H9 (cell line): ENCODE data around the gene MRPS34. TPM values are rescaled to one million over a fixed set of nuclear protein-coding genes. Genes with fewer than 3 reads are reported as not detected.

Source experiments
- DNase-seq: peaks from one replicate; pipeline ENCODE4 v3.0.0-alpha.2; 2017
- H2AFZ ChIP-seq: one replicate; pipeline ENCODE4 v1.6.1; 2013; ENCODE audit warnings: mild to moderate bottlenecking, low read length, control low read depth, moderate library complexity
- H2AK5ac ChIP-seq: 2 replicates; pipeline ENCODE4 v1.6.1; 2013; ENCODE audit warnings: low read length, control low read depth, mixed read lengths; ENCODE audit not compliant: insufficient read length
- H2BK120ac ChIP-seq: one replicate; pipeline ENCODE4 v1.6.1; 2013; ENCODE audit warnings: low read depth, mild to moderate bottlenecking, low read length, control low read depth, inconsistent platforms; ENCODE audit not compliant: poor library complexity, severe bottlenecking
- H2BK12ac ChIP-seq: 2 replicates; pipeline ENCODE4 v1.6.1; 2013; ENCODE audit warnings: low read length, control low read depth, mixed read lengths, low read depth; ENCODE audit not compliant: insufficient read length
- H2BK15ac ChIP-seq: 2 replicates; pipeline ENCODE4 v1.6.1; 2013; ENCODE audit warnings: low read depth, low read length, control low read depth
- H2BK20ac ChIP-seq: one replicate; pipeline ENCODE4 v1.6.1; 2013; ENCODE audit warnings: low read depth, mild to moderate bottlenecking, low read length, control low read depth, inconsistent platforms; ENCODE audit not compliant: poor library complexity, severe bottlenecking
- H2BK5ac ChIP-seq: 2 replicates; pipeline ENCODE4 v1.6.1; 2013; ENCODE audit warnings: low read length, control low read depth, mixed read lengths; ENCODE audit not compliant: insufficient read length
- H3K14ac ChIP-seq: 2 replicates; pipeline ENCODE4 v1.6.1; 2013; ENCODE audit warnings: low read length, control low read depth; ENCODE audit not compliant: insufficient read depth
- H3K18ac ChIP-seq: 2 replicates; pipeline ENCODE4 v1.6.1; 2013; ENCODE audit warnings: low read depth, mild to moderate bottlenecking, mixed read lengths, low read length, control low read depth; ENCODE audit not compliant: insufficient read length
- H3K23ac ChIP-seq: 2 replicates; pipeline ENCODE4 v1.6.1; 2013; ENCODE audit warnings: low read length, control low read depth, mixed read lengths, low read depth; ENCODE audit not compliant: insufficient read length
- H3K23me2 ChIP-seq: 2 replicates; pipeline ENCODE4 v1.6.1; 2013; ENCODE audit warnings: low read depth, mild to moderate bottlenecking, mixed read lengths, low read length, control low read depth; ENCODE audit not compliant: insufficient read length, poor library complexity, severe bottlenecking
- H3K27ac ChIP-seq: 2 replicates; pipeline ENCODE4 v1.5.1; 2013; ENCODE audit warnings: low read length, control low read depth, mixed read lengths, low read depth; ENCODE audit not compliant: insufficient read length
- H3K27me3 ChIP-seq: 2 replicates; pipeline ENCODE4 v1.6.1; 2013; ENCODE audit warnings: low read length, control low read depth, inconsistent platforms; ENCODE audit not compliant: insufficient read depth
- H3K4ac ChIP-seq: 2 replicates; pipeline ENCODE4 v1.6.1; 2013; ENCODE audit warnings: low read depth, mild to moderate bottlenecking, control low read depth, inconsistent platforms, low read length, moderate library complexity
- H3K4me1 ChIP-seq: 2 replicates; pipeline ENCODE4 v1.6.1; 2013; ENCODE audit warnings: low read length, control low read depth, inconsistent platforms; ENCODE audit not compliant: insufficient read depth
- H3K4me2 ChIP-seq: 2 replicates; pipeline ENCODE4 v1.6.1; 2013; ENCODE audit warnings: low read length, control low read depth, mixed read lengths; ENCODE audit not compliant: insufficient read length, insufficient read depth
- H3K56ac ChIP-seq: 2 replicates; pipeline ENCODE4 v1.6.1; 2013; ENCODE audit warnings: low read depth, mild to moderate bottlenecking, mixed read lengths, low read length, control low read depth; ENCODE audit not compliant: insufficient read length
- H3K79me1 ChIP-seq: 2 replicates; pipeline ENCODE4 v1.6.1; 2013; ENCODE audit warnings: low read depth, mild to moderate bottlenecking, moderate library complexity, low read length, control low read depth, inconsistent platforms; ENCODE audit not compliant: insufficient read depth, poor library complexity, severe bottlenecking
- H3K79me2 ChIP-seq: 2 replicates; pipeline ENCODE4 v1.6.1; 2013; ENCODE audit warnings: low read length, control low read depth, inconsistent platforms; ENCODE audit not compliant: insufficient read depth
- H3K9ac ChIP-seq: 2 replicates; pipeline ENCODE4 v1.6.1; 2013; ENCODE audit warnings: low read length, control low read depth, mixed read lengths; ENCODE audit not compliant: insufficient read length; ENCODE audit errors: extremely low read depth
- H3K9me3 ChIP-seq: one replicate; pipeline ENCODE4 v1.6.1; 2013; ENCODE audit warnings: low read depth, low read length, inconsistent platforms; ENCODE audit not compliant: control insufficient read depth
- H3T11ph ChIP-seq: one replicate; pipeline ENCODE4 v1.6.1; 2013; ENCODE audit warnings: mild to moderate bottlenecking, low read length, control low read depth, inconsistent platforms
- H4K20me1 ChIP-seq: one replicate; pipeline ENCODE4 v1.6.1; 2013; ENCODE audit not compliant: control insufficient read depth, insufficient read length, insufficient read depth
- H4K5ac ChIP-seq: 2 replicates; pipeline ENCODE4 v1.6.1; 2013; ENCODE audit warnings: low read depth, mild to moderate bottlenecking, mixed read lengths, low read length, control low read depth; ENCODE audit not compliant: insufficient read length
- H4K8ac ChIP-seq: replicated peaks from 2 replicates; pipeline ENCODE4 v1.6.1; 2013; ENCODE audit warnings: low read length, control low read depth, mixed read lengths, low read depth; ENCODE audit not compliant: insufficient read length
- H4K91ac ChIP-seq: 2 replicates; pipeline ENCODE4 v1.6.1; 2013; ENCODE audit warnings: low read depth, mild to moderate bottlenecking, moderate library complexity, mixed read lengths, low read length, control low read depth; ENCODE audit not compliant: insufficient read length
- H3K27ac Mint-ChIP-seq, 3 experiments: 2 replicates in 2 of 3; 3 replicates in 1 of 3; pipeline ENCODE4 v1.8.0; 2020 to 2021; ENCODE audit warnings: mixed read lengths in 3 of 3, mild to moderate bottlenecking in 1 of 3, moderate library complexity in 1 of 3
- H3K27me3 Mint-ChIP-seq: 2 replicates; pipeline ENCODE4 v1.8.0; 2021; ENCODE audit warnings: low read depth, mild to moderate bottlenecking, moderate library complexity, mixed read lengths
- H3K36me3 Mint-ChIP-seq, 3 experiments: 2 replicates in 2 of 3; 3 replicates in 1 of 3; pipeline ENCODE4 v1.8.0; 2020 to 2021; ENCODE audit warnings: low read depth in 3 of 3, mixed read lengths in 3 of 3; ENCODE audit not compliant: insufficient read depth in 1 of 3
- H3K4me1 Mint-ChIP-seq, 2 experiments: 2 replicates each; pipeline ENCODE4 v1.8.0; 2020; ENCODE audit warnings: mixed read lengths in 2 of 2
- H3K4me3 Mint-ChIP-seq, 2 experiments: 2 replicates in 1 of 2; 3 replicates in 1 of 2; pipeline ENCODE4 v1.8.0; 2020 to 2021; ENCODE audit warnings: mild to moderate bottlenecking in 2 of 2, mixed read lengths in 2 of 2, moderate library complexity in 1 of 2
- H3K9me3 Mint-ChIP-seq, 2 experiments: 2 replicates in 1 of 2; 3 replicates in 1 of 2; pipeline ENCODE4 v1.8.0; 2020; ENCODE audit warnings: mild to moderate bottlenecking in 2 of 2, mixed read lengths in 2 of 2, moderate library complexity in 1 of 2
- CTCF ChIP-seq: fragments of 200-600 bp; sonication (generic); conservative IDR thresholded peaks from 3 replicates; pipeline ENCODE4 v1.8.0; 2021; ENCODE audit warnings: antibody characterized with exemption, mild to moderate bottlenecking
- WGBS: extraction: QIAGEN DNeasy Blood & Tissue Kit; methylation state at CpG from one replicate; pipeline ENCODE4 v1.1.7; 2013; ENCODE audit warnings: missing lambda C conversion rate, low lambda C conversion rate, mixed read lengths; ENCODE audit not compliant: insufficient read length; ENCODE audit errors: extremely low coverage; 5-methylcytosine and 5-hydroxymethylcytosine counted together
- total RNA-seq: library from RNA; stranded (reverse); gene quantifications from 2 replicates; pipeline ENCODE4 v1.2.1, GENCODE V29; 2021

MRPS34 gene
- total RNA-seq, 1 experiment from 2014 or later, result 205 TPM

GRCh38 chr16:1751946-1752345, 21.0 kb downstream of the MRPS34 start:
- Histone ChIP-seq H2AK5ac (no peak overlapping the region), H3K27ac (no peak overlapping the region), H2BK5ac (no peak overlapping the region), H3K18ac (no peak overlapping the region), H2BK20ac (no peak overlapping the region), H2BK120ac (no peak overlapping the region), H4K20me1 (no peaks in the 10 kb centered on the region), H4K8ac (no peak overlapping the region), H3K27me3 (no peaks in the 10 kb centered on the region), H3K9ac (no peak overlapping the region), H3K79me2 (no peaks in the 10 kb centered on the region), H3K56ac (no peak overlapping the region), H3K4me1 (no peaks in the 10 kb centered on the region), H3K79me1 (no peaks in the 10 kb centered on the region), H4K5ac (no peak overlapping the region), H2BK15ac (no peak overlapping the region), H3K4me2 (no peak overlapping the region), H3K4ac (no peak overlapping the region), H2AFZ (no peak overlapping the region), H2BK12ac (no peak overlapping the region), H3K23me2 (no peaks in the 10 kb centered on the region), H3K23ac (no peak overlapping the region), H3T11ph (no peak overlapping the region), H4K91ac (no peak overlapping the region), H3K14ac (no peak overlapping the region), H3K9me3 (no peaks in the 10 kb centered on the region)
- H3K36me3 Mint-ChIP-seq, result peaks cover 0 to 42% (median 34%) of the 10 kb centered on the region in 3 experiments; a peak in 6 of 7 replicates
- no peaks in the 10 kb centered on the region for H3K4me1 Mint-ChIP-seq
- H3K9me3 Mint-ChIP-seq, result no peaks in the 10 kb centered on the region
- no peak overlapping the region for H3K4me3 Mint-ChIP-seq
- no peaks in the 10 kb centered on the region for H3K27me3 Mint-ChIP-seq
- no peak overlapping the region for H3K27ac Mint-ChIP-seq
- no peak for TF ChIP-seq CTCF
- WGBS, result no CpG with 5 or more reads among the region's 16 CpGs
- DNase-seq, result no peak
